Tibial nerve (tissue), 4 donors: ENCODE data around the gene SORCS3. TPM values are rescaled to one million over a fixed set of nuclear protein-coding genes. Genes with fewer than 3 reads are reported as not detected.
A peak's percentile ranks its signal among the peaks of the same experiment; 100 is the strongest.

Experiments used
- DNase-seq, 2 donors: peaks; one replicate each; pipeline ENCODE4 v3.0.0-alpha.2; 2019; ENCODE audit warnings: low spot score in 2 of 2
- H3K27ac ChIP-seq, 4 donors: fragments of 200-600 bp; sonication (generic) in 3 of 4; one replicate each; pipeline ENCODE4 v1.5.1; 2017 to 2019; ENCODE audit warnings: mild to moderate bottlenecking in 1 of 4
- H3K27me3 ChIP-seq, 2 donors: fragments of 200-600 bp; sonication (generic) in 1 of 2; one replicate each; pipeline versions ENCODE4 v1.5.1 to v1.6.0; 2017 to 2019
- H3K36me3 ChIP-seq, 3 donors: fragments of 200-600 bp; sonication (generic); one replicate each; pipeline ENCODE4 v1.5.1; 2018 to 2019
- H3K4me1 ChIP-seq, 4 donors: fragments of 200-600 bp; sonication (generic) in 3 of 4; one replicate each; pipeline ENCODE4 v1.5.1; 2017 to 2019
- H3K4me3 ChIP-seq, 4 donors: fragments of 200-600 bp; sonication (generic) in 3 of 4; one replicate each; pipeline ENCODE4 v1.5.1; 2017 to 2019; ENCODE audit warnings: mild to moderate bottlenecking in 1 of 4, moderate library complexity in 1 of 4
- H3K9me3 ChIP-seq, 4 donors: fragments of 200-600 bp; sonication (generic) in 3 of 4; one replicate each; pipeline ENCODE4 v1.5.1; 2017 to 2019
- CTCF ChIP-seq, 5 experiments: fragments of 200-600 bp in 3 of 5; fragments of 450-650 bp in 2 of 5; sonication (generic) in 3 of 5; IDR thresholded peaks; one replicate each; pipeline ENCODE4 v1.5.1; 2016 to 2019; ENCODE audit warnings: antibody characterized with exemption in 5 of 5, mild to moderate bottlenecking in 3 of 5, moderate library complexity in 2 of 5
- EP300 ChIP-seq, 2 donors: sonication (generic); formaldehyde crosslinking; IDR thresholded peaks; one replicate each; pipeline ENCODE4 v1.6.1; 2017; ENCODE audit warnings: antibody characterized with exemption in 2 of 2, mild to moderate bottlenecking in 1 of 2
- POLR2A ChIP-seq, 2 donors: fragments of 450-650 bp; IDR thresholded peaks; one replicate each; pipeline ENCODE4 v1.6.1; 2017; ENCODE audit warnings: antibody characterized with exemption in 2 of 2, mild to moderate bottlenecking in 2 of 2, moderate library complexity in 2 of 2
- WGBS, 2 donors: methylation state at CpG; one replicate each; pipeline ENCODE4 v1.1.5; 2018; 5-methylcytosine and 5-hydroxymethylcytosine counted together
- total RNA-seq, 4 donors: library from RNA; depleted of rRNA; stranded (reverse); fragments of >200 nt; gene quantifications; one replicate each; pipeline ENCODE4 v1.1.0, GENCODE V29; 2016

Gene SORCS3
- total RNA-seq, 4 donors from 2014 or later: 1.8 to 3.9 (median 3.2) TPM

DNA sequence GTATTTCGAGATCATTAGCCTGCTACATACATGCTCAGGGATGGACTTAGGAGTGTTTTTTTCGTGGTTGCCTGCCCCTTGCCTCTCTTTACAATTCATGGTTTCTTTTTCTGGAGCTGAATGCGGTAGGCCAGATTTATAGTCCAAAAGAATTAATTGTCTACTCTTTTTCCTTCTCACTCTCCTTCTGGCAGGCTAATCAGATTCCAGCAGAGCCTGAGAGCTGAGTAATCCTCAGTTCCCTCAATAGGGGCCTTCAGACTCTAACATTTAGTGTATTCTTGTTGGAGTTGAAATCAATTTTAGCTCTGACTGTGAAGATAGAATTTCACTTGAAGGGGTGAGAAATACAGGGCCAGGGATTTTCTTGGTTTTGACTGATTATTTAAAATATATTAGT lies 16.4 kb downstream of the SORCS3 start:
- no peak for DNase-seq
- peak overlapping the region in 3 of 4 donors; percentile 42 to 79 (median 75) for H3K27ac ChIP-seq

DNA sequence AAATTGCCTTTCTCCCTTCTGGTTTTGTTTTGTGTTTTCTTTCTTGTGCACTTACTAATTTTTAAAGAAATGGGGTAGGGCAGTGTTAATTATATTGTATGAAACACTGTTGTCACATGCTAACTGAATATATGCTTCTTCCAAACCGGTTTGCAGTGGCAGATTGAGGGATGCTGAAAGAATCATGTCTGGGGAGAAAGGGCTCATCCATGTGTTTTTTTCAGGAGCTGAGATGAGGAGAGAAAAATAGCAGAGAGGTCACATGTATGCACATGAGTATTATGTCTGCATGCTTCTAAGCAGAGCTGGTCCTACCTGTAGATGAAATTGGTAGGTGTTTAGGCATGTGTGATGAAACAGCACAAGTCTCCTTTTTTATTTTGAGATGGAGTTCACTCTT lies 17.0 kb downstream of the SORCS3 start:
- peaks cover 0 to 20% (median 5%) of the 10 kb centered on the region in 4 donors for H3K4me1 ChIP-seq
- H3K4me3 ChIP-seq: no peak overlapping the region
- no peaks in the 10 kb centered on the region for H3K36me3 ChIP-seq
- 36 to 40% methylated on average over 1 of the region's 1 CpG for WGBS, 2 donors
- DNase-seq: no peak
- H3K27me3 ChIP-seq: no peaks in the 10 kb centered on the region
- H3K9me3 ChIP-seq: no peaks in the 10 kb centered on the region
- TF ChIP-seq CTCF (IDR thresholded peaks at IDR 0.05) (no peak), POLR2A (IDR thresholded peaks at IDR 0.05) (no peak), EP300 (IDR thresholded peaks at IDR 0.05) (no peak)
- H3K27ac ChIP-seq: peak overlapping the region in 2 of 4 donors; percentile 75 to 79

More for the DNA sequence above, 16.4 kb downstream of the SORCS3 start:
- TF ChIP-seq EP300 (IDR thresholded peaks at IDR 0.05): no peak
- TF ChIP-seq POLR2A (IDR thresholded peaks at IDR 0.05): no peak
- no peak for TF ChIP-seq CTCF (IDR thresholded peaks at IDR 0.05)
- Histone ChIP-seq H3K27me3 (no peaks in the 10 kb centered on the region), H3K4me3 (no peak overlapping the region), H3K4me1 (peaks cover 0 to 20% (median 5%) of the 10 kb centered on the region in 4 donors), H3K9me3 (no peaks in the 10 kb centered on the region), H3K36me3 (no peaks in the 10 kb centered on the region)
- WGBS, 2 donors: 27 to 31% methylated on average over 3 of the region's 3 CpGs

GRCh38 chr10:104659809-104660208 lies 18.7 kb downstream of the SORCS3 start:
- no peak for TF ChIP-seq POLR2A (IDR thresholded peaks at IDR 0.05)
- 61 to 70% methylated on average over 4 of the region's 4 CpGs for WGBS, 2 donors
- no peaks in the 10 kb centered on the region for H3K9me3 ChIP-seq
- H3K27me3 ChIP-seq: no peaks in the 10 kb centered on the region
- H3K4me3 ChIP-seq: no peak overlapping the region
- DNase-seq: no peak
- peaks cover 0 to 20% (median 5%) of the 10 kb centered on the region in 4 donors for H3K4me1 ChIP-seq
- H3K27ac ChIP-seq: peak overlapping the region in 2 of 4 donors; percentile 75 to 79
- no peaks in the 10 kb centered on the region for H3K36me3 ChIP-seq

DNA sequence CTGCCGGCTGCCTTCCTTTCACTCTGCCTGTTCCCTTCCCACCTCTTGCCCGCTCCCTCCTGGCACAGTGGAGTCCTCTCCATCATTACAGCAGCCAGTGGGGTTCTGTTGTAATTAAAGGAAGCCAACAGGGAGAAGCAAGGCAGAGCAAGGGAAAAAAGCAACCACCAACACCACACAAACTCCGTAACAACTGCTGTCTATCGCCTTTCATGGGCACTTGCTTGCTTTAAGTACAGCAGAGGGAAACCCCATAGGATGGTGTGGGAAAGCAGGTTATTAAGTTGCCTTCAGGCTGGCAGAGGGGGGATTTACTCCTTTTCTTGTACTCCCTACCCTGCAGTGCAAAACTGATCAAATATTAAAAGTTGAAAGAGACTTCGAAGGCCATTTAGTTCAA lies 22.0 kb downstream of the SORCS3 start:
- Histone ChIP-seq H3K27ac (peak overlapping the region in 2 of 4 donors; percentile 22 to 42), H3K4me1 (peaks cover 0 to 13% (median 3%) of the 10 kb centered on the region in 4 donors), H3K36me3 (no peaks in the 10 kb centered on the region), H3K9me3 (no peaks in the 10 kb centered on the region), H3K27me3 (no peaks in the 10 kb centered on the region), H3K4me3 (no peak overlapping the region)
- DNase-seq: no peak
- TF ChIP-seq POLR2A (IDR thresholded peaks at IDR 0.05): no peak
- no peak for TF ChIP-seq EP300 (IDR thresholded peaks at IDR 0.05)
- no peak for TF ChIP-seq CTCF (IDR thresholded peaks at IDR 0.05)
- 82 to 86% methylated on average over 5 of the region's 5 CpGs for WGBS, 2 donors

GRCh38 chr10:104663563-104663962 lies 22.5 kb downstream of the SORCS3 start:
- no peaks in the 10 kb centered on the region for H3K27me3 ChIP-seq
- no peaks in the 10 kb centered on the region for H3K9me3 ChIP-seq
- WGBS, 2 donors: 81 to 85% methylated on average over 3 of the region's 3 CpGs
- H3K4me3 ChIP-seq: no peak overlapping the region
- no peak for DNase-seq
- peaks cover 0 to 10% (median under 1%) of the 10 kb centered on the region in 4 donors for H3K4me1 ChIP-seq
- peak overlapping the region in 2 of 4 donors; percentile 42 to 44 for H3K27ac ChIP-seq
- TF ChIP-seq POLR2A (IDR thresholded peaks at IDR 0.05): no peak
- no peak for TF ChIP-seq EP300 (IDR thresholded peaks at IDR 0.05)
- no peak for TF ChIP-seq CTCF (IDR thresholded peaks at IDR 0.05)
- H3K36me3 ChIP-seq: no peaks in the 10 kb centered on the region

GRCh38 chr10:104664205-104664604 lies 23.1 kb downstream of the SORCS3 start:
- no peak overlapping the region for H3K4me3 ChIP-seq
- TF ChIP-seq EP300 (IDR thresholded peaks at IDR 0.05) (no peak), POLR2A (IDR thresholded peaks at IDR 0.05) (no peak), CTCF (IDR thresholded peaks at IDR 0.05) (no peak)
- H3K36me3 ChIP-seq: no peaks in the 10 kb centered on the region
- H3K27ac ChIP-seq: peak overlapping the region in 2 of 4 donors; percentile 42 to 44
- WGBS, 2 donors: 50 to 62% methylated on average over 5 of the region's 5 CpGs
- H3K9me3 ChIP-seq: no peaks in the 10 kb centered on the region
- peaks cover 0 to 10% (median 0%) of the 10 kb centered on the region in 4 donors for H3K4me1 ChIP-seq
- DNase-seq: no peak
- no peaks in the 10 kb centered on the region for H3K27me3 ChIP-seq
